HEK293T (cell line): ENCODE results near the gene ZNF813.

Experiments used
- ARNT ChIP-seq: fragments of 450-650 bp; IDR thresholded peaks from 2 replicates; pipeline ENCODE4 v1.6.1; 2017; ENCODE audit warnings: mild to moderate bottlenecking
- BHLHE40 ChIP-seq: fragments of 450-650 bp; IDR thresholded peaks from 2 replicates; pipeline ENCODE4 v1.6.1; 2016; ENCODE audit warnings: mild to moderate bottlenecking, moderate library complexity, borderline replicate concordance
- CTBP1 ChIP-seq: fragments of 450-650 bp; IDR thresholded peaks from 2 replicates; pipeline ENCODE4 v1.6.1; 2016; ENCODE audit warnings: borderline replicate concordance
- FOXK2 ChIP-seq: fragments of 450-650 bp; IDR thresholded peaks from 2 replicates; pipeline ENCODE4 v1.6.1; 2016; ENCODE audit warnings: mild to moderate bottlenecking
- FOXM1 ChIP-seq: fragments of 450-650 bp; IDR thresholded peaks from 2 replicates; pipeline ENCODE4 v1.6.1; 2017; ENCODE audit warnings: mild to moderate bottlenecking, borderline replicate concordance
- HDGF ChIP-seq: fragments of 450-650 bp; IDR thresholded peaks from 2 replicates; pipeline ENCODE4 v1.6.1; 2017; ENCODE audit warnings: antibody characterized with exemption, borderline replicate concordance
- L3MBTL2 ChIP-seq: fragments of 450-650 bp; conservative IDR thresholded peaks from 2 replicates; pipeline ENCODE4 v1.6.1; 2016; ENCODE audit warnings: mild to moderate bottlenecking
- NFRKB ChIP-seq: fragments of 450-650 bp; IDR thresholded peaks from 2 replicates; pipeline ENCODE4 v1.6.1; 2016; ENCODE audit warnings: mild to moderate bottlenecking, moderate library complexity
- PKNOX1 ChIP-seq: fragments of 450-650 bp; IDR thresholded peaks from 2 replicates; pipeline ENCODE4 v1.6.1; 2016
- SP1 ChIP-seq: fragments of 450-650 bp; IDR thresholded peaks from 2 replicates; pipeline ENCODE4 v1.6.1; 2017
- SUZ12 ChIP-seq: fragments of 450-650 bp; IDR thresholded peaks from 2 replicates; pipeline ENCODE4 v1.6.1; 2016; ENCODE audit warnings: mild to moderate bottlenecking
- TARDBP ChIP-seq: fragments of 450-650 bp; IDR thresholded peaks from 2 replicates; pipeline ENCODE4 v1.6.1; 2016
- ZNF384 ChIP-seq: fragments of 450-650 bp; IDR thresholded peaks from 2 replicates; pipeline ENCODE4 v1.6.1; 2016

GRCh38 chr19:53511357-53511756, 43.8 kb downstream of the ZNF813 start:
- no peak for TF ChIP-seq FOXK2
- TF ChIP-seq TARDBP: no peak
- no peak for TF ChIP-seq FOXM1
- TF ChIP-seq SP1: no peak
- no peak for TF ChIP-seq NFRKB
- no peak for TF ChIP-seq BHLHE40
- no peak for TF ChIP-seq SUZ12
- TF ChIP-seq HDGF: no peak
- no peak for TF ChIP-seq CTBP1
- TF ChIP-seq L3MBTL2: no peak
- no peak for TF ChIP-seq PKNOX1
- TF ChIP-seq ARNT: no peak
- no peak for TF ChIP-seq ZNF384
